ENCODE measurements around the gene SBF2.
A peak's percentile ranks its signal among the peaks of the same experiment; 100 is the strongest.
"Not testable (repeated sequence)": the region's sequence is repeated elsewhere in the genome, so short reads cannot be mapped to it uniquely, and the experiment has no call there.

Gene SBF2

GRCh38 chr11:9952511-9953196 is 341.4 kb downstream of the SBF2 start:
- no peak for DNase-seq (ENCODE audit: low read depth)

GRCh38 chr11:9951807-9952206 is 342.2 kb downstream of the SBF2 start:
- no peak for DNase-seq (ENCODE audit: low read depth)

GRCh38 chr11:9950462-9950861 is 343.6 kb downstream of the SBF2 start:
- no peak for DNase-seq (ENCODE audit: low read depth)

GRCh38 chr11:9947231-9947864 is 346.7 kb downstream of the SBF2 start:
- no peak for DNase-seq (ENCODE audit: low read depth)

- not testable (repeated sequence) for DNase-seq (ENCODE audit: low read depth)
Measured at GRCh38 chr11:9945680-9946079, 348.3 kb downstream of the SBF2 start.

- DNase-seq (ENCODE audit: low read depth): peak; percentile 97
Measured at GRCh38 chr11:9943386-9944110, 350.5 kb downstream of the SBF2 start.

GRCh38 chr11:9941991-9942390 is 352.0 kb downstream of the SBF2 start:
- DNase-seq (ENCODE audit: low read depth): no peak

GRCh38 chr11:9939150-9939549 is 354.9 kb downstream of the SBF2 start:
- not testable (repeated sequence) for DNase-seq (ENCODE audit: low read depth)

- no peak for DNase-seq (ENCODE audit: low read depth)
Measured at GRCh38 chr11:9936754-9937153, 357.3 kb downstream of the SBF2 start.

- DNase-seq (ENCODE audit: low read depth): not testable (repeated sequence)
Measured at GRCh38 chr11:9932843-9933242, 361.2 kb downstream of the SBF2 start.

GRCh38 chr11:9930562-9931331 is 363.3 kb downstream of the SBF2 start:
- not testable (repeated sequence) for DNase-seq (ENCODE audit: low read depth)

GRCh38 chr11:9927670-9928069 is 366.3 kb downstream of the SBF2 start:
- no peak for DNase-seq (ENCODE audit: low read depth)

- DNase-seq (ENCODE audit: low read depth): no peak
Measured at GRCh38 chr11:9923280-9923679, 370.7 kb downstream of the SBF2 start.

- no peak for DNase-seq (ENCODE audit: low read depth)
Measured at GRCh38 chr11:9922806-9923205, 371.2 kb downstream of the SBF2 start.

- DNase-seq (ENCODE audit: low read depth): no peak
Measured at GRCh38 chr11:9916480-9916879, 377.5 kb downstream of the SBF2 start.

GRCh38 chr11:9914064-9914463 is 380.0 kb downstream of the SBF2 start:
- no peak for DNase-seq (ENCODE audit: low read depth)

- peak; percentile 54 for DNase-seq (ENCODE audit: low read depth)
Measured at GRCh38 chr11:9905960-9906791, 387.8 kb downstream of the SBF2 start.

- no peak for DNase-seq (ENCODE audit: low read depth)
Measured at GRCh38 chr11:9905501-9905951, 388.5 kb downstream of the SBF2 start.

GRCh38 chr11:9903579-9903978 is 390.4 kb downstream of the SBF2 start:
- DNase-seq (ENCODE audit: low read depth): no peak

- DNase-seq (ENCODE audit: low read depth): no peak
Measured at GRCh38 chr11:9901943-9902342, 392.1 kb downstream of the SBF2 start.

GRCh38 chr11:9900253-9900652 is 393.8 kb downstream of the SBF2 start:
- peak; percentile 50 for DNase-seq (ENCODE audit: low read depth)

Data from stromal cell of bone marrow (primary cell).